ENCODE results near the gene GLIPR2. TPM values are rescaled to one million over a fixed set of nuclear protein-coding genes. Genes with fewer than 3 reads are reported as not detected.
"Not testable (repeated sequence)": the region's sequence is repeated elsewhere in the genome, so short reads cannot be mapped to it uniquely, and the experiment has no call there.

The GLIPR2 gene
- total RNA-seq, 1 experiment from 2014 or later, result 1.6 TPM

DNA sequence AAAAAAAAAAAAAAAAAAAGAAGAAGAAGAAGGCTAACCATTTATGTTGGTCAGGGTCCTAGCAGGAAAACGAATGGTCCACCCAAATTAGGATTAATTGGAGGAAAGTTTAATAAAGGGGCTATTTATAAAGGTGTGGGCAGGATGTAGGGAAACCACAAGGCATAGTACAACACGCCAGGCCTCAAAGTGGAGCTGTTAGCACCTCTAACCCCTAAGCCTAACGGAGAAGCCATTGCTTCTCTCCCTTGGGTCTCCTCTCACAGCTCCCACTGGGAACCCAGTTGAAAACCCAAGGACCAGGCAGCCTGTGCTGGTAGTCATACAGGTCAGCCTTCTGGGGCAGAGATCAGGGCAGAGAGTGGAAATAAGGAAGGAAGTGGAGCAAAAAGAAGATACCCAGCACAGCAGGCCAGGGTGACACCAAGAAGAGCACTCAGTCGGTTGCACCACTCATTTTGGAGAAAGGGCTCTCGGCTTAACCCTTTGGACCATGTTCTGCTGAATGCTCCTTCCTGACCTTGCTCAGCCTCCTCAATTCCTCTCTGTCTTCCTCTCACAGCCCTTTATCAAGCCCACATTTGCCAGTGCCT is 8.8 kb upstream of the GLIPR2 start:
- ChIA-PET POLR2A (no interaction called here), CTCF (no interaction called here)
- Mint-ChIP-seq H3K27ac (ENCODE audit: unreplicated experiment) (no peak overlapping the region), H3K9me3 (ENCODE audit: unreplicated experiment) (no peaks in the 10 kb centered on the region), H3K27me3 (ENCODE audit: insufficient read depth, unreplicated experiment) (no peaks in the 10 kb centered on the region), H3K36me3 (ENCODE audit: insufficient read depth, unreplicated experiment) (no peaks in the 10 kb centered on the region), H3K4me1 (ENCODE audit: low read depth, unreplicated experiment) (no peaks in the 10 kb centered on the region), H3K4me3 (ENCODE audit: unreplicated experiment) (no peak overlapping the region)
- no peak for DNase-seq
- no peaks in the 10 kb centered on the region for H3K36me3 ChIP-seq (ENCODE audit: control insufficient read depth, insufficient read depth, low read length)
- no peaks in the 10 kb centered on the region for H3K4me1 ChIP-seq
- no peaks in the 10 kb centered on the region for H3K9me3 ChIP-seq
- BruUV-seq (replicated peaks), result no TSS peak
- no peak overlapping the region for H3K4me3 ChIP-seq (ENCODE audit: low read depth, low read length)
- intact Hi-C loops (cut with micrococcal nuclease; ENCODE audit: unreplicated experiment), result no loop called here
- TF ChIP-seq, protein P1, sequence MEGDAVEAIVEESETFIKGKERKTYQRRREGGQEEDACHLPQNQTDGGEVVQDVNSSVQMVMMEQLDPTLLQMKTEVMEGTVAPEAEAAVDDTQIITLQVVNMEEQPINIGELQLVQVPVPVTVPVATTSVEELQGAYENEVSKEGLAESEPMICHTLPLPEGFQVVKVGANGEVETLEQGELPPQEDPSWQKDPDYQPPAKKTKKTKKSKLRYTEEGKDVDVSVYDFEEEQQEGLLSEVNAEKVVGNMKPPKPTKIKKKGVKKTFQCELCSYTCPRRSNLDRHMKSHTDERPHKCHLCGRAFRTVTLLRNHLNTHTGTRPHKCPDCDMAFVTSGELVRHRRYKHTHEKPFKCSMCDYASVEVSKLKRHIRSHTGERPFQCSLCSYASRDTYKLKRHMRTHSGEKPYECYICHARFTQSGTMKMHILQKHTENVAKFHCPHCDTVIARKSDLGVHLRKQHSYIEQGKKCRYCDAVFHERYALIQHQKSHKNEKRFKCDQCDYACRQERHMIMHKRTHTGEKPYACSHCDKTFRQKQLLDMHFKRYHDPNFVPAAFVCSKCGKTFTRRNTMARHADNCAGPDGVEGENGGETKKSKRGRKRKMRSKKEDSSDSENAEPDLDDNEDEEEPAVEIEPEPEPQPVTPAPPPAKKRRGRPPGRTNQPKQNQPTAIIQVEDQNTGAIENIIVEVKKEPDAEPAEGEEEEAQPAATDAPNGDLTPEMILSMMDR (IDR thresholded peaks at IDR 0.05; ENCODE audit: insufficient read depth in 1 of 2, low read depth in 1 of 2, low read length in 1 of 2, severe bottlenecking in 1 of 2, unreplicated experiment in 1 of 2), result no peak
- no peaks in the 10 kb centered on the region for H3K27me3 ChIP-seq (replicated peaks; ENCODE audit: control insufficient read depth, insufficient read depth, low read length)

DNA sequence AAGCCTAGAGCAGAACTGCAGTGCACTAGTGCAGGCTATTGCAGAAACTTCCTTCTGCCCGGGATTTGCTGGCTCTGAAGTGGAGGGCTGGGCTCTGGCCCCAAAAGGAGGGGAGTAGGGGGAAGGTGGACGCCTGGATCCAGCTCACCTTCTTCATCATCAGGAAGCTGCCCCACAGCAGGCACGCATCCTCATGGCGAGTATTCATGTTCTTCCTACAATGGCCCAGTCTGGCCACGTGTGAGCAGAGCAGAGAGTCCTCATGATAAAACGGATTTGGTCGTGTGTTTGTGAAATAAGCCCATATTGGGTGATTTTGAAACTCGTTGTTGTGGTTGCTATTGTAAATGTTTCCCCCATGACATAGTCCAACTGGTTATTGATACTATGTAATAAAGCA is 8.2 kb upstream of the GLIPR2 start:
- H3K36me3 Mint-ChIP-seq (ENCODE audit: insufficient read depth, unreplicated experiment), result no peaks in the 10 kb centered on the region
- CTCF ChIA-PET, result no interaction called here
- TF ChIP-seq, protein P1 (IDR thresholded peaks at IDR 0.05; ENCODE audit: insufficient read depth in 1 of 2, low read depth in 1 of 2, low read length in 1 of 2, severe bottlenecking in 1 of 2, unreplicated experiment in 1 of 2), result no peak

DNA sequence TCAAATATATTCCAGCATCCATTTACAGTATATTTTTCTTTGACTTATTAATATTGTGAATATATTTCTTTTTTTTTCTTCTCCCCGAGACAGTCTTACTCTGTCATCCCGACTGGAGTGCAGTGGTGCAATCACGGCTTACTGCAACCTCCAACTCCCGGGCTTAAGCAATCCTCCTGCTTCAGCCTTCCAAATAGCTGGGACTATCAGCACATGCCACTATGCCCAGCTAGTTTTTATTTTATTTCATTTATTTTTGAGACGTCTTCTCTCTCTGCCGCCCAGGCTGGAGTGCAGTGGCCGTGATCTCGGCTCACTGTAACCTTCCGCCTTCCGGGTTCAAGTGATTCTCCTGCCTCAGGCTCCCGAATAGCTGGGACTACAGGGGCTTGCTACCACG is 7.4 kb upstream of the GLIPR2 start:
- no peak for DNase-seq
- POLR2A ChIA-PET, result no interaction called here
- H3K36me3 ChIP-seq (ENCODE audit: control insufficient read depth, insufficient read depth, low read length), result no peaks in the 10 kb centered on the region
- no peaks in the 10 kb centered on the region for H3K27me3 Mint-ChIP-seq (ENCODE audit: insufficient read depth, unreplicated experiment)
- H3K4me1 Mint-ChIP-seq (ENCODE audit: low read depth, unreplicated experiment), result no peaks in the 10 kb centered on the region
- no peak overlapping the region for H3K27ac Mint-ChIP-seq (ENCODE audit: unreplicated experiment)
- no peaks in the 10 kb centered on the region for H3K36me3 Mint-ChIP-seq (ENCODE audit: insufficient read depth, unreplicated experiment)
- H3K27me3 ChIP-seq (replicated peaks; ENCODE audit: control insufficient read depth, insufficient read depth, low read length), result no peaks in the 10 kb centered on the region
- intact Hi-C loops (cut with micrococcal nuclease; ENCODE audit: unreplicated experiment), result no loop called here
- CTCF ChIA-PET, result no interaction called here
- no peaks in the 10 kb centered on the region for H3K9me3 Mint-ChIP-seq (ENCODE audit: unreplicated experiment)
- H3K4me3 Mint-ChIP-seq (ENCODE audit: unreplicated experiment), result no peak overlapping the region
- BruUV-seq (replicated peaks), result no TSS peak
- H3K9me3 ChIP-seq, result no peaks in the 10 kb centered on the region
- H3K4me3 ChIP-seq (ENCODE audit: low read depth, low read length), result no peak overlapping the region
- H3K4me1 ChIP-seq, result no peaks in the 10 kb centered on the region
- TF ChIP-seq, protein P1 (IDR thresholded peaks at IDR 0.05; ENCODE audit: insufficient read depth in 1 of 2, low read depth in 1 of 2, low read length in 1 of 2, severe bottlenecking in 1 of 2, unreplicated experiment in 1 of 2), result no peak

More for the DNA sequence above, 8.2 kb upstream of the GLIPR2 start:
- Mint-ChIP-seq H3K4me3 (ENCODE audit: unreplicated experiment) (no peak overlapping the region), H3K9me3 (ENCODE audit: unreplicated experiment) (no peaks in the 10 kb centered on the region), H3K4me1 (ENCODE audit: low read depth, unreplicated experiment) (no peaks in the 10 kb centered on the region), H3K27ac (ENCODE audit: unreplicated experiment) (no peak overlapping the region), H3K27me3 (ENCODE audit: insufficient read depth, unreplicated experiment) (no peaks in the 10 kb centered on the region)
- POLR2A ChIA-PET, result no interaction called here
- H3K36me3 ChIP-seq (ENCODE audit: control insufficient read depth, insufficient read depth, low read length), result no peaks in the 10 kb centered on the region
- intact Hi-C loops (cut with micrococcal nuclease; ENCODE audit: unreplicated experiment), result no loop called here
- no TSS peak for BruUV-seq (replicated peaks)
- H3K9me3 ChIP-seq, result no peaks in the 10 kb centered on the region
- H3K4me1 ChIP-seq, result no peaks in the 10 kb centered on the region
- no peak for DNase-seq
- H3K4me3 ChIP-seq (ENCODE audit: low read depth, low read length), result no peak overlapping the region
- no peaks in the 10 kb centered on the region for H3K27me3 ChIP-seq (replicated peaks; ENCODE audit: control insufficient read depth, insufficient read depth, low read length)

DNA sequence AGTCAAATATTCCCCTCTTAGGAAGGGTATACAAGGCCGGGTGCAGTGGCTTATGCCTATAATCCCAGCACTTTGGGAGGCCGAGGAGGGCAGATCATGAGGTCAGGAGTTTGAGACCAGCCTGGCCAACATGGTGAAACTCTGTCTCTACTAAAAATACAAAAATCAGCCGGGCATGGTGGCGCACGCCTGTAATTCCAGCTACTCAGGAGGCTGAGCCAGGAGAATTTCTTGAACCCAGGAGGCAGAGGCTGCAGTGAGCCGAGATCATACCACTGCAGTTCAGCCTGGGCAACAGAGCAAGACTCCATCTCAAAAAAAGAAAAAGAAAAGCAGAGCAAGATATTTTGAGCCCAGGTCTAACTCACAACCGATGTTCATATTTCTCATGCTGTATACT is 4.9 kb upstream of the GLIPR2 start:
- H3K4me3 Mint-ChIP-seq (ENCODE audit: unreplicated experiment); H3K27me3 Mint-ChIP-seq (ENCODE audit: insufficient read depth, unreplicated experiment); intact Hi-C loops (cut with micrococcal nuclease; ENCODE audit: unreplicated experiment); POLR2A ChIA-PET; H3K36me3 Mint-ChIP-seq (ENCODE audit: insufficient read depth, unreplicated experiment); H3K9me3 Mint-ChIP-seq (ENCODE audit: unreplicated experiment); H3K27me3 ChIP-seq (replicated peaks; ENCODE audit: control insufficient read depth, insufficient read depth, low read length); H3K4me3 ChIP-seq (ENCODE audit: low read depth, low read length); BruUV-seq (replicated peaks); H3K4me1 Mint-ChIP-seq (ENCODE audit: low read depth, unreplicated experiment); DNase-seq; H3K36me3 ChIP-seq (ENCODE audit: control insufficient read depth, insufficient read depth, low read length); H3K4me1 ChIP-seq; H3K27ac Mint-ChIP-seq (ENCODE audit: unreplicated experiment); H3K9me3 ChIP-seq: not testable (repeated sequence)
- CTCF ChIA-PET, result interaction anchor here (0.7 kb wide), 1 partner anchor 124 kb away, joined by 3 read pairs; no protein-coding TSS in a partner anchor

Data from Caco-2 (cell line).